ENCODE measurements around the gene IQCB1. TPM values are rescaled to one million over a fixed set of nuclear protein-coding genes. Genes with fewer than 3 reads are reported as not detected.
"Not testable (repeated sequence)": the region's sequence is repeated elsewhere in the genome, so short reads cannot be mapped to it uniquely, and the experiment has no call there.

Gene IQCB1
- total RNA-seq, 1 donor from 2014 or later: 12.3 TPM

DNA sequence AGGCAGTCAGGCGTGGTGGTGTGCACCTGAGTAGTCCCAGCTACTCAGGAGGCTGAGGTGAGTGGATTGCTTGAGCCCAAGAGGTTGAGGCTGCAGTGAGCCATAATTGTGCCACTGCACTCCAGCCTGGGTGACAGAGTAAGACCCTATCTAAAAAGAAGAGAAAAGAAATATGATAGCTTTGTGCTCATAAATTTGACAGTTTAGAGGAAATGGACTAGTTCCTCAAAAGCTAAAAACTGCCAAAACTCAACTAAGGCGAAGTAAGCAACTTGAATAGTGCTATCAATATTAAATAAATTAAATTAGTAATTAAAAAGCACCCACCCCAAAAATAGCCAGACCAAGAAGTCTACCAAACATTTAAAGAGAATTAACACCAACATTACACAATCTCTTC, 34.9 kb upstream of the IQCB1 start:
- H3K4me1 ChIP-seq: no peaks in the 10 kb centered on the region
- H3K9me3 ChIP-seq: no peaks in the 10 kb centered on the region
- H3K27me3 ChIP-seq: no peaks in the 10 kb centered on the region
- DNase-seq (ENCODE audit: extremely low spot score in 2 of 2): no peak
- peaks cover 0 to 6% of the 10 kb centered on the region in 2 donors for H3K36me3 ChIP-seq
- TF ChIP-seq POLR2AphosphoS5 (IDR thresholded peaks at IDR 0.05; ENCODE audit: insufficient read depth in 1 of 2, low read depth in 1 of 2): no peak
- TF ChIP-seq, protein P1, sequence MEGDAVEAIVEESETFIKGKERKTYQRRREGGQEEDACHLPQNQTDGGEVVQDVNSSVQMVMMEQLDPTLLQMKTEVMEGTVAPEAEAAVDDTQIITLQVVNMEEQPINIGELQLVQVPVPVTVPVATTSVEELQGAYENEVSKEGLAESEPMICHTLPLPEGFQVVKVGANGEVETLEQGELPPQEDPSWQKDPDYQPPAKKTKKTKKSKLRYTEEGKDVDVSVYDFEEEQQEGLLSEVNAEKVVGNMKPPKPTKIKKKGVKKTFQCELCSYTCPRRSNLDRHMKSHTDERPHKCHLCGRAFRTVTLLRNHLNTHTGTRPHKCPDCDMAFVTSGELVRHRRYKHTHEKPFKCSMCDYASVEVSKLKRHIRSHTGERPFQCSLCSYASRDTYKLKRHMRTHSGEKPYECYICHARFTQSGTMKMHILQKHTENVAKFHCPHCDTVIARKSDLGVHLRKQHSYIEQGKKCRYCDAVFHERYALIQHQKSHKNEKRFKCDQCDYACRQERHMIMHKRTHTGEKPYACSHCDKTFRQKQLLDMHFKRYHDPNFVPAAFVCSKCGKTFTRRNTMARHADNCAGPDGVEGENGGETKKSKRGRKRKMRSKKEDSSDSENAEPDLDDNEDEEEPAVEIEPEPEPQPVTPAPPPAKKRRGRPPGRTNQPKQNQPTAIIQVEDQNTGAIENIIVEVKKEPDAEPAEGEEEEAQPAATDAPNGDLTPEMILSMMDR (IDR thresholded peaks at IDR 0.05): no peak
- no peak for TF ChIP-seq POLR2A (IDR thresholded peaks at IDR 0.05)
- intact Hi-C loops (cut with DNase I): no loop called here
- H3K27ac ChIP-seq: no peak overlapping the region
- no peak overlapping the region for H3K4me3 ChIP-seq

DNA sequence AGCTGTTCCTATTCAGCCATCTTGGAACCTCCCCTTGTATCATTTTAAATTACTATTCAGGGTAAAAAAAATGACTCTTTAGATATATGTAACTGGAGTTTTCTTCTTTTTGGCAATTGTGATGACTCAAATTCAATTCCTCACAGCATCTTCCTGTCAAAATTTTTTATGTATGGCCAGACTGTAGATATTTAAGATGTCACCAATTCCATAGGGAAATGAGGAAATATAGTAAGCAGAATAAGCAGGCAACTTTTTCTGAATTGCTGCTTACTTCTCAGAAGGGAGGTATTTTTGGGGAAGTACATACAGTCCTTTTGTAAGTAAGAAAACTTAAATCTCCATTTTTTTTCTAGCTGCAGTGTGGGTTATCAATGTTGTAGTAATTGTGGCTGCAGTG, 28.9 kb upstream of the IQCB1 start:
- H3K36me3 ChIP-seq: peaks cover 0 to 5% of the 10 kb centered on the region in 2 donors
- DNase-seq (ENCODE audit: extremely low spot score in 2 of 2): no peak
- TF ChIP-seq, protein P1 (IDR thresholded peaks at IDR 0.05): no peak
- no peaks in the 10 kb centered on the region for H3K9me3 ChIP-seq
- H3K4me1 ChIP-seq: no peaks in the 10 kb centered on the region
- intact Hi-C loops (cut with DNase I): no loop called here
- H3K4me3 ChIP-seq: no peak overlapping the region
- H3K27me3 ChIP-seq: no peaks in the 10 kb centered on the region
- no peak overlapping the region for H3K27ac ChIP-seq

DNA sequence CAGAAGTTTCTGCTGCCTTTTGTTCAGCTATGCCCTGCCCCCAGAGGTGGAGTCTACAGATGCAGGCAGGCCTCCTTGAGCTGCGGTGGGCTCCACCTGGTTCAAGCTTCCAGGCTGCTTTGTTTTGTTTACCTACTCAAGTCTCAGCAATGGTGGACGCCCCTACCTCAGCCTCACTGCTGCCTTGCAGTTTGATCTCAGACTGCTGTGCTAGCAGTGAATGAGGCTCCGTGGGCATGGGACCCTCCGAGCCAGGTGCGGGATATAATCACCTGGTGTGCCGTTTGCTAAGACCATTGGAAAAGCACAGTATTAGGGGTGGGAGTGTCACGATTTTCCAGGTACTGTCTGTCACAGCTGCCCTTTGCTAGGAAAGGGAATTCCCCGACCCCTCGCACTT, 28.4 kb upstream of the IQCB1 start:
- H3K27ac ChIP-seq; H3K4me3 ChIP-seq; H3K9me3 ChIP-seq; H3K27me3 ChIP-seq; intact Hi-C loops (cut with DNase I); H3K4me1 ChIP-seq; H3K36me3 ChIP-seq; DNase-seq (ENCODE audit: extremely low spot score in 2 of 2): not testable (repeated sequence)

DNA sequence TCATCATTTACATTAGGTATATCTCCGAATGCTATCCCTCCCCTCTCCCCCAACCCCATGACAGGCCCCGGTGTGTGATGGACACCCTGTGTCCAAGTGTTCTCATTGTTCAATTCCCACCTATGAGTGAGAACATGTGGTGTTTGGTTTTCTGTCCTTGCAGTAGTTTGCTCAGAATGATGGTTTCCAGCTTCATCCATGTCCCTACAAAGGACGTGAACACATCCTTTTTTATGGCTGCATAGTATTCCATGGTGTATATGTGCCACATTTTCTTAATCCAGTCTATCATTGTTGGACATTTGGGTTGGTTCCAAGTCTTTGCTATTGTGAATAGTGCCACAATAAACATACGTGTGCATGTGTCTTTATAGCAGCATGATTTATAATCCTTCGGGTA, 22.9 kb upstream of the IQCB1 start:
- H3K36me3 ChIP-seq; H3K27me3 ChIP-seq; DNase-seq (ENCODE audit: extremely low spot score in 2 of 2); H3K27ac ChIP-seq; H3K4me1 ChIP-seq; intact Hi-C loops (cut with DNase I); H3K4me3 ChIP-seq; H3K9me3 ChIP-seq: not testable (repeated sequence)

DNA sequence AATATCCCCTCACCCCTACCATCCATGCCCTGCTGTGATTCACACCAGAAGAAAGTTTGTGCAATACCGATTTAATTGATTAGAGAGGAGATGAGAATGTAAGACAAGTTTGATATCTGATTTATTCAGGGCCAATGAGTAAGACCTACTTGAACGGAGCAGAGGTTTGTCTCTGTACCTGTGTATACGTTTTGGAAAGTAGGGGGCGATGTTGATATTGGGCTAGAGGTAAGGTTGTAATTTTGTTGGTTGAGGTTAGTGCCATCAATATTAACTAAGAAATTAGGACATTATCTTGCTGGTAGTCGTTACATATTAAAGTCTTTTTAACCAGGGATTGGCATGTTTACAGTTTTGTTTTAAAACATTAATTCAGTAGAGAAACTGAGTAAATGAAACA, 20.7 kb upstream of the IQCB1 start:
- TF ChIP-seq, protein P1 (IDR thresholded peaks at IDR 0.05): no peak
- TF ChIP-seq POLR2AphosphoS5 (IDR thresholded peaks at IDR 0.05; ENCODE audit: insufficient read depth in 1 of 2, low read depth in 1 of 2) (no peak), POLR2A (IDR thresholded peaks at IDR 0.05) (no peak)
- no peaks in the 10 kb centered on the region for H3K9me3 ChIP-seq
- no peak overlapping the region for H3K27ac ChIP-seq
- intact Hi-C loops (cut with DNase I): no loop called here
- no peaks in the 10 kb centered on the region for H3K27me3 ChIP-seq
- DNase-seq (ENCODE audit: extremely low spot score in 2 of 2): no peak
- H3K36me3 ChIP-seq: peaks cover 0 to 9% of the 10 kb centered on the region in 2 donors
- H3K4me3 ChIP-seq: no peak overlapping the region
- H3K4me1 ChIP-seq: no peaks in the 10 kb centered on the region

DNA sequence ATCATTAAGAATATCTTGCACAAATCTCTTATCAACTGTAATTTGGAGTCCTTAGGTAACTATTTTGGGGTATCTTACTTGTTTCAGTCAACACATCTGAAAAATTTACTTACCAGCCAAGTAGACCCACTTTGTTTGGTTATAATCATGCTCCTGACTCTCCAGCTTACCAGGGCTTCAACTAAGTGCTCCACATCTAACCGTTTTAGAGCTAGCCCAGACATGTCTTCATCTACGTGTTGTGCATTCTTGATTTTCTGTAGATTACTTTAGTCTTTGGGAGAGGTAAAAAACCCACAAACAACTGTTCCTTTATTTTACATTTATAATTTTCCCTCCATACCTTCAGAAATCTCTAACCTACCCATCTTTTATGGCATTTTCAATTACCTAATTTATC, 17.4 kb upstream of the IQCB1 start:
- DNase-seq (ENCODE audit: extremely low spot score in 2 of 2): no peak
- TF ChIP-seq POLR2AphosphoS5 (IDR thresholded peaks at IDR 0.05; ENCODE audit: insufficient read depth in 1 of 2, low read depth in 1 of 2): no peak
- TF ChIP-seq, protein P1 (IDR thresholded peaks at IDR 0.05): no peak
- no peak for TF ChIP-seq POLR2A (IDR thresholded peaks at IDR 0.05)
- intact Hi-C loops (cut with DNase I): no loop called here

More for the DNA sequence above, 17.4 kb upstream of the IQCB1 start:
- Histone ChIP-seq H3K27me3 (no peaks in the 10 kb centered on the region), H3K27ac (no peak overlapping the region), H3K4me1 (no peaks in the 10 kb centered on the region), H3K9me3 (no peaks in the 10 kb centered on the region), H3K36me3 (peaks cover 0 to 3% of the 10 kb centered on the region in 2 donors), H3K4me3 (no peak overlapping the region)
